Transverse colon (tissue), 4 donors: ENCODE results near the gene ITGA3. TPM values are rescaled to one million over a fixed set of nuclear protein-coding genes. Genes with fewer than 3 reads are reported as not detected.
A peak's percentile ranks its signal among the peaks of the same experiment; 100 is the strongest.

ENCODE experiments used
- DNase-seq: peaks from one replicate; pipeline ENCODE4 v3.0.0-alpha.2; 2019
- H3K27ac ChIP-seq, 4 donors: fragments of 200-600 bp; sonication (generic); 2 replicates each; pipeline ENCODE4 v1.5.1; 2016 to 2018; ENCODE audit warnings: inconsistent platforms in 4 of 4
- H3K27me3 ChIP-seq: fragments of 200-600 bp; sonication (generic); 2 replicates; pipeline ENCODE4 v1.5.1; 2017; ENCODE audit warnings: inconsistent platforms
- H3K36me3 ChIP-seq, 4 donors: fragments of 200-600 bp; sonication (generic); 2 replicates each; pipeline ENCODE4 v1.5.1; 2017 to 2019; ENCODE audit warnings: inconsistent platforms in 4 of 4
- H3K4me1 ChIP-seq, 4 donors: fragments of 200-600 bp; sonication (generic); 2 replicates each; pipeline ENCODE4 v1.5.1; 2017 to 2020; ENCODE audit warnings: inconsistent platforms in 4 of 4
- H3K4me3 ChIP-seq, 4 donors: fragments of 200-600 bp; sonication (generic); 1 replicate in 1 of 4; 2 replicates in 3 of 4; pipeline versions ENCODE4 v1.5.1 to v1.6.1; 2017 to 2019; ENCODE audit warnings: inconsistent platforms in 4 of 4
- H3K9me3 ChIP-seq, 2 donors: fragments of 200-600 bp; sonication (generic); 2 replicates each; pipeline ENCODE4 v1.5.1; 2017 to 2019; ENCODE audit warnings: inconsistent platforms in 2 of 2
- CTCF ChIP-seq, 5 experiments: fragments of 200-600 bp in 3 of 5; fragments of 450-650 bp in 2 of 5; sonication (generic) in 3 of 5; IDR thresholded peaks; 1 replicate in 2 of 5; 2 replicates in 3 of 5; pipeline ENCODE4 v1.5.1; 2016 to 2017; ENCODE audit warnings: antibody characterized with exemption in 5 of 5, inconsistent platforms in 3 of 5, mild to moderate bottlenecking in 2 of 5, moderate library complexity in 1 of 5
- EP300 ChIP-seq: sonication (generic); formaldehyde crosslinking; IDR thresholded peaks from one replicate; pipeline ENCODE4 v1.6.1; 2017; ENCODE audit warnings: antibody characterized with exemption, low read depth
- POLR2A ChIP-seq: fragments of 450-650 bp; IDR thresholded peaks from one replicate; pipeline ENCODE4 v1.6.1; 2016; ENCODE audit warnings: antibody characterized with exemption, mild to moderate bottlenecking, moderate library complexity
- POLR2AphosphoS5 ChIP-seq, 3 donors: sonication (generic); formaldehyde crosslinking; IDR thresholded peaks; one replicate each; pipeline ENCODE4 v1.6.1; 2016; ENCODE audit warnings: antibody characterized with exemption in 3 of 3
- WGBS, 2 donors: methylation state at CpG; one replicate each; pipeline ENCODE4 v1.1.5; 2018; ENCODE audit warnings: low coverage in 1 of 2; 5-methylcytosine and 5-hydroxymethylcytosine counted together
- in situ Hi-C, 4 donors: fragments of 200-750 bp; cut with MboI; loops; one replicate each; pipeline versions ENCODE4 v1.15.0 to v1.15.1; 2017; ENCODE audit warnings: low sequenced_read_pairs in 3 of 4, low pct_ligation_motif_present in 1 of 4, low pct_unique_long_range_greater_than_20kb in 1 of 4
- intact Hi-C: fragments of 100-400 bp; cut with DNase I; formaldehyde crosslinking; loops from one replicate; pipeline ENCODE4 v1.15.1; 2023; ENCODE audit warnings: low total_unique reads
- total RNA-seq, 4 donors: library from RNA; depleted of rRNA; stranded (reverse); fragments of >200 nt; gene quantifications; one replicate each; pipeline ENCODE4 v1.1.0, GENCODE V29; 2016

ITGA3 gene
- total RNA-seq, 4 donors from 2014 or later, result 147 to 294 (median 171) TPM

GRCh38 chr17:50065056-50065455 is 9.1 kb downstream of the ITGA3 start:
- no peak for TF ChIP-seq CTCF (IDR thresholded peaks at IDR 0.05)
- TF ChIP-seq POLR2A, result no peak
- no peak for TF ChIP-seq POLR2AphosphoS5 (IDR thresholded peaks at IDR 0.05)
- no peak for TF ChIP-seq EP300
- H3K27me3 ChIP-seq, result no peaks in the 10 kb centered on the region
- H3K4me3 ChIP-seq, result no peak overlapping the region
- H3K9me3 ChIP-seq, result no peaks in the 10 kb centered on the region
- H3K27ac ChIP-seq, result peak overlapping the region; percentile 93 to 98 (median 96)
- in situ Hi-C loops (no loop called here), intact Hi-C loops (no loop called here)
- peaks cover 47 to 57% (median 48%) of the 10 kb centered on the region in 4 donors for H3K4me1 ChIP-seq
- 65 to 80% methylated on average over 1 to 3 of the region's 3 CpGs for WGBS, 2 donors
- no peak for DNase-seq
- peaks cover 0 to 5% (median 0%) of the 10 kb centered on the region in 4 donors for H3K36me3 ChIP-seq

- WGBS, 2 donors, result 84% methylated on average over 2 of the region's 2 CpGs; no CpG with 5 or more reads in 1 of the 2 donors
- Histone ChIP-seq H3K9me3 (no peaks in the 10 kb centered on the region), H3K27ac (no peak overlapping the region), H3K36me3 (peaks cover 0 to 15% (median 5%) of the 10 kb centered on the region in 4 donors), H3K27me3 (no peaks in the 10 kb centered on the region), H3K4me1 (peaks cover 28 to 38% (median 30%) of the 10 kb centered on the region in 4 donors), H3K4me3 (no peak overlapping the region)
- TF ChIP-seq CTCF (IDR thresholded peaks at IDR 0.05) (no peak), EP300 (no peak), POLR2AphosphoS5 (IDR thresholded peaks at IDR 0.05) (no peak), POLR2A (no peak)
- DNase-seq, result no peak
- in situ Hi-C loops, result no loop called here
- intact Hi-C loops, result no loop called here
Measured at GRCh38 chr17:50066995-50067394, 11.1 kb downstream of the ITGA3 start.

- in situ Hi-C loops (no loop called here), intact Hi-C loops (no loop called here)
- Histone ChIP-seq H3K27ac (no peak overlapping the region), H3K27me3 (no peaks in the 10 kb centered on the region), H3K4me1 (peaks cover 18 to 28% (median 20%) of the 10 kb centered on the region in 4 donors), H3K36me3 (peaks cover 0 to 18% (median 5%) of the 10 kb centered on the region in 4 donors), H3K9me3 (no peaks in the 10 kb centered on the region), H3K4me3 (no peak overlapping the region)
- 97% methylated on average over 12 of the region's 13 CpGs; no CpG with 5 or more reads in 1 of the 2 donors for WGBS, 2 donors
- no peak for TF ChIP-seq POLR2AphosphoS5 (IDR thresholded peaks at IDR 0.05)
- no peak for TF ChIP-seq POLR2A
- no peak for TF ChIP-seq CTCF (IDR thresholded peaks at IDR 0.05)
- TF ChIP-seq EP300, result no peak
- DNase-seq, result no peak
Measured at GRCh38 chr17:50067996-50068395, 12.1 kb downstream of the ITGA3 start.

GRCh38 chr17:50070908-50071680 is 15.2 kb downstream of the ITGA3 start:
- 92% methylated on average over 16 of the region's 16 CpGs; no CpG with 5 or more reads in 1 of the 2 donors for WGBS, 2 donors
- peaks cover 0 to 34% (median 8%) of the 10 kb centered on the region in 4 donors for H3K36me3 ChIP-seq
- in situ Hi-C loops (no loop called here), intact Hi-C loops (loop anchor here (10.0 kb wide), 1 partner anchor 206 kb away; no protein-coding TSS in a partner anchor)
- no peak overlapping the region for H3K4me3 ChIP-seq
- H3K27ac ChIP-seq, result no peak overlapping the region
- no peaks in the 10 kb centered on the region for H3K9me3 ChIP-seq
- DNase-seq, result no peak
- TF ChIP-seq CTCF (IDR thresholded peaks at IDR 0.05) (no peak), POLR2A (no peak), EP300 (no peak), POLR2AphosphoS5 (IDR thresholded peaks at IDR 0.05) (no peak)
- no peaks in the 10 kb centered on the region for H3K4me1 ChIP-seq
- H3K27me3 ChIP-seq, result no peaks in the 10 kb centered on the region
